ENCODE measurements around the gene VPS51.

- TF ChIP-seq, protein P1, sequence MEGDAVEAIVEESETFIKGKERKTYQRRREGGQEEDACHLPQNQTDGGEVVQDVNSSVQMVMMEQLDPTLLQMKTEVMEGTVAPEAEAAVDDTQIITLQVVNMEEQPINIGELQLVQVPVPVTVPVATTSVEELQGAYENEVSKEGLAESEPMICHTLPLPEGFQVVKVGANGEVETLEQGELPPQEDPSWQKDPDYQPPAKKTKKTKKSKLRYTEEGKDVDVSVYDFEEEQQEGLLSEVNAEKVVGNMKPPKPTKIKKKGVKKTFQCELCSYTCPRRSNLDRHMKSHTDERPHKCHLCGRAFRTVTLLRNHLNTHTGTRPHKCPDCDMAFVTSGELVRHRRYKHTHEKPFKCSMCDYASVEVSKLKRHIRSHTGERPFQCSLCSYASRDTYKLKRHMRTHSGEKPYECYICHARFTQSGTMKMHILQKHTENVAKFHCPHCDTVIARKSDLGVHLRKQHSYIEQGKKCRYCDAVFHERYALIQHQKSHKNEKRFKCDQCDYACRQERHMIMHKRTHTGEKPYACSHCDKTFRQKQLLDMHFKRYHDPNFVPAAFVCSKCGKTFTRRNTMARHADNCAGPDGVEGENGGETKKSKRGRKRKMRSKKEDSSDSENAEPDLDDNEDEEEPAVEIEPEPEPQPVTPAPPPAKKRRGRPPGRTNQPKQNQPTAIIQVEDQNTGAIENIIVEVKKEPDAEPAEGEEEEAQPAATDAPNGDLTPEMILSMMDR (IDR thresholded peaks at IDR 0.05 in 2 of 3, conservative IDR thresholded peaks at IDR 0.05 in 1 of 3; ENCODE audit: borderline replicate concordance in 1 of 3, insufficient read depth in 1 of 3, low read depth in 2 of 3, low read length in 2 of 3): no peak
- no peak for TF ChIP-seq POLR2AphosphoS5 (IDR thresholded peaks at IDR 0.05; ENCODE audit: low read depth, low read length)
- no peak for TF ChIP-seq SIN3A (IDR thresholded peaks at IDR 0.05; ENCODE audit: low read depth)
- TF ChIP-seq CBX3 (IDR thresholded peaks at IDR 0.05; ENCODE audit: low read depth): no peak
- TF ChIP-seq CEBPB (IDR thresholded peaks at IDR 0.05; ENCODE audit: low read depth): no peak
- TF ChIP-seq JUND (IDR thresholded peaks at IDR 0.05): no peak
- TF ChIP-seq EGR1 (IDR thresholded peaks at IDR 0.05; ENCODE audit: low read depth): no peak
- no peak for TF ChIP-seq ELF1 (IDR thresholded peaks at IDR 0.05; ENCODE audit: borderline replicate concordance, low read depth)
- TF ChIP-seq POLR2A (IDR thresholded peaks at IDR 0.05; ENCODE audit: borderline replicate concordance, extremely low read depth, insufficient read depth, insufficient read length): no peak
These were observed 39.0 kb upstream of the VPS51 start for GRCh38 chr11:65056999-65057398.

Data from HCT116 (cell line).